ENCODE results near the gene ZEB2.
A peak's percentile ranks its signal among the peaks of the same experiment; 100 is the strongest.

ZEB2 gene

DNA sequence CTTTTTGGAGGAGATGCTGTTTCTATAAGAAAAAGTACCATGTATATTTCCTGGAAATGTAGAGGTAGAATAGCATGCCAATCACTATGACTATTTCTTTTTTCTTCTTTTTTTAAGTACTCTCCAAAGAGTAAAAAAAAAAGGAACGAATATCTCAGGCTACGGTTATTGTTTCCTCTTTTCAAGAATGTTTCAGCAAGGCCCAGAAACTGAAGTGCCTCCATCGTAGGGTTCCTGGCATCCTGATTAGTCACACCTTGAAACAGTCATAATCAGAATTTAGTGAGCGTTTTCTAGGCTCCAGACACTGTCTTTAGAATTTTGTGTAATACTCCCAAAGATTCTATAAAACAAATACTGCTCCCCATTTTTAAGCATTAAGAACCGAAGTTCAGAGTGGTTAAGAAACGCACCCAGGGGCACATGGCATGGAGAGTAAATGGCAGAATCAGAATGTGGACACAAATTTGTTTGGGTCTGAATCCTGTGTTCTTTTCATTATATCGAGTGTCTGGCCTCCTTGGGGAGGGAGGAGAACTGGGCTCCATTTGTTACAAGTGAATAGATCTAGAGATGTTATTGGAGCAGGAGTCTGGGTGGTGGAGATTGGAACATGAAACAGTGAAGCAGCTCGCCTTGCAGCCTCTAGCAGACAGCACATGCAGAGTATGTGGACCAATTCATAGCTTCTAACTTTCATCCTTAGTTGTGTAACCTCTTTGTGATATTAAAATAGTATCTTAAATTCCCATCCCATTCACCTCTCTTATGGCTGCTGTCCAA is 26.7 kb downstream of the ZEB2 start:
- DNase-seq (ENCODE audit: low read depth) = no peak
- H3K4me3 ChIP-seq (ENCODE audit: low read depth, low read length) = no peak overlapping the region
- TF ChIP-seq, protein P1, sequence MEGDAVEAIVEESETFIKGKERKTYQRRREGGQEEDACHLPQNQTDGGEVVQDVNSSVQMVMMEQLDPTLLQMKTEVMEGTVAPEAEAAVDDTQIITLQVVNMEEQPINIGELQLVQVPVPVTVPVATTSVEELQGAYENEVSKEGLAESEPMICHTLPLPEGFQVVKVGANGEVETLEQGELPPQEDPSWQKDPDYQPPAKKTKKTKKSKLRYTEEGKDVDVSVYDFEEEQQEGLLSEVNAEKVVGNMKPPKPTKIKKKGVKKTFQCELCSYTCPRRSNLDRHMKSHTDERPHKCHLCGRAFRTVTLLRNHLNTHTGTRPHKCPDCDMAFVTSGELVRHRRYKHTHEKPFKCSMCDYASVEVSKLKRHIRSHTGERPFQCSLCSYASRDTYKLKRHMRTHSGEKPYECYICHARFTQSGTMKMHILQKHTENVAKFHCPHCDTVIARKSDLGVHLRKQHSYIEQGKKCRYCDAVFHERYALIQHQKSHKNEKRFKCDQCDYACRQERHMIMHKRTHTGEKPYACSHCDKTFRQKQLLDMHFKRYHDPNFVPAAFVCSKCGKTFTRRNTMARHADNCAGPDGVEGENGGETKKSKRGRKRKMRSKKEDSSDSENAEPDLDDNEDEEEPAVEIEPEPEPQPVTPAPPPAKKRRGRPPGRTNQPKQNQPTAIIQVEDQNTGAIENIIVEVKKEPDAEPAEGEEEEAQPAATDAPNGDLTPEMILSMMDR (IDR thresholded peaks at IDR 0.05; ENCODE audit: insufficient read depth, low read depth, low read length, missing control alignments) = no peak

DNA sequence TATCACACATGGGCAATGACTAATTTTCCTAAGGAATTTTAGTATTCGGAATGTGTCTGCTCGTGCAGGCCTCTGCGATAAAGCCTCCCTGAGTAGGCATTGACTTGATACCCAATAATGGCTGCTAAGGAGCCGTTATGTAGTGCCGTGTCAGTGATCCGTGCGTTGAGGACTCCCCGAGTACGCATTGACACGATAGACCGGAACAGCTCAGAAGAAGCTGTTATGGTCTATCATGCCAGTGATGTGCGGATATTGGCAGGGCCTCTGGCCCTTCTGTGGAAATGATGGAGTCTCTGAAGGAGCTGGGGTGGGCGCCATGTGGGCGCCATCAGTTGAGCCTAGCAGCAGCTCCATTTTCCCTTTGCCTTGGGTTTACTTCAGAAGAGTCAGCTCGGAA is 29.1 kb downstream of the ZEB2 start:
- TF ChIP-seq, protein P1 (IDR thresholded peaks at IDR 0.05; ENCODE audit: insufficient read depth, low read depth, low read length, missing control alignments) = no peak
- no peak for DNase-seq (ENCODE audit: low read depth)
- no peak overlapping the region for H3K4me3 ChIP-seq (ENCODE audit: low read depth, low read length)

DNA sequence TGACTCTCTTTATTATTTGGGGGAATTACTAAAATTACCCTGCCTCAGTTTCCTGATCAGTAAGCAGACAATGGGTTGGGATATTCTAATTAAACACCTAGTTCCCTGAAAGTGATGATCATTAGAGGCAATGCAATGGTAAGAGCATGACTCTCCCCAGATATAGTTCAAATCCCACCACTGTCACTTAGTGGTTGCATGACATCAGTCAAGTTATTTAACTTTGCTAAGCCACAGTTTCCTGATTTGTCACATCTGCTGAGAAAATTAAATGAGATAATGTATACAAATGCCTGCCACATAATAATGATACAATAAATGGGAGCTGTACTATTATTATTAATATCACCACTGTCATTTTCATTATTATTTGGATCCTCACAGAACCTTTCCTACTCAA is 29.9 kb downstream of the ZEB2 start:
- TF ChIP-seq, protein P1 (IDR thresholded peaks at IDR 0.05; ENCODE audit: insufficient read depth, low read depth, low read length, missing control alignments) = no peak
- DNase-seq (ENCODE audit: low read depth) = peak; percentile 8

DNA sequence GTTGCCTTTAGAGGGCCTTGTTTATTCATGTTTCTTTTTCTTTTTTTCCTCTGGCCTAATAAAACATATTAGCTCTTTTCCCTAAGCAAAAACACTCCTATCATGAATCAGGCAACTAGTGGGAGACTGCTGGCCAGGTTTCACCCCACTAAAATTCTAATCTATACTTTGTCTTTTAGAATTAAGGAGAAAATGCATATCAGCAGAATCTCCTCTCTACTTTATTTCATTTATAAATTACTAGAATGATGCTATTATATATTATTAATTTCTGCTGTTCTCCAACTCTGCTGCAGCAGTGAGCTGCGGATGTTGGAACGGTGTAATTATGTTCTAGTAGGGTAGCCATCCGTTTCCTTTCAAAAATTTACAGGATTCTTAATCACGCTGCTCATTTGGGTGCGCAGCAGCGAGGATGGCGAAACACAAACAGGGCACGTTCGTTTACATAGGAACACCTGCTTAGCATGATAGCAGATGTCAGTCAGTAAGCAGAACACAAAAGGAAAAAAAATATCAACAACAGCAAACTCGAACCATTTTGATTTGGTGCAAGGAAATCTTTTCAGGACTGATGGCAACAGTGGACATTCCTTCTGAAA is 30.5 kb downstream of the ZEB2 start:
- TF ChIP-seq, protein P1 (IDR thresholded peaks at IDR 0.05; ENCODE audit: insufficient read depth, low read depth, low read length, missing control alignments) = no peak
- H3K4me3 ChIP-seq (ENCODE audit: low read depth, low read length) = no peak overlapping the region
- no peak for DNase-seq (ENCODE audit: low read depth)

More for the DNA sequence above, 29.9 kb downstream of the ZEB2 start:
- H3K4me3 ChIP-seq (ENCODE audit: low read depth, low read length) = no peak overlapping the region

DNA sequence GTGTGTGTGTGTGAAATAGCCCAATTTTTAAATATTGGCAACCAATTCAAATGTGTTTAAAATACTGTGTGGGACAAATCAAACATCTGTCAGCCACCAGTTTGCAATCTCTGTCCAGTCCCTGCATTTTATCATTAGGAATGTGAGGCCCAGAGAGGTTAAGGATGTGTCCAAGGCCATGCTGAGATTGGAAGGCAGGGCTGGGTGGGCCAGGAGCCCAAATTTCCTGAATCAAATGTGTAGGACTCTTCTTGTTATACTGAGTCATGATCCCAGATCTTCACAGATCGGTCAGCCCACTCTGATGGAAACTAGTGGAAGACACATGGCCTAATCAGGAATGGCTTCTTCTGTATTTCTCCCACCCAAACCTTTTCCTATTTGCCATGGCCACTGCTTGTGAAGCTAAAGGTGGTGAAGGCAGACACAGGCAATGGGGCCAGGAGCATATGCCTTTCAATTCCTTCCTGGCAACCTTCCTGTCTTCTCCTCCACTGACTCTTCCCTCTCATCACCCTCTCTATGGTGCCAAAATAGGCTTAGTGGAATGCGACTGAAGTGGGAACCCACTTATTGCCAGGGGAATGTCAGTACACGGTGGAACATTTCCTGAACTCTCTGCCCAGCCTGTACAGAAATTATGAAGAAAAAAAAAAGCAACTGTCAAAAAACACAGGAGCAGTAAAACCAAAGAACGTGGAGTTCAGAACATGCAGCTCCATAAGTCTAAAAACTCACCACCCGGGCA is 35.5 kb downstream of the ZEB2 start:
- no peak overlapping the region for H3K4me3 ChIP-seq (ENCODE audit: low read depth, low read length)
- TF ChIP-seq, protein P1 (IDR thresholded peaks at IDR 0.05; ENCODE audit: insufficient read depth, low read depth, low read length, missing control alignments) = no peak
- DNase-seq (ENCODE audit: low read depth) = no peak

DNA sequence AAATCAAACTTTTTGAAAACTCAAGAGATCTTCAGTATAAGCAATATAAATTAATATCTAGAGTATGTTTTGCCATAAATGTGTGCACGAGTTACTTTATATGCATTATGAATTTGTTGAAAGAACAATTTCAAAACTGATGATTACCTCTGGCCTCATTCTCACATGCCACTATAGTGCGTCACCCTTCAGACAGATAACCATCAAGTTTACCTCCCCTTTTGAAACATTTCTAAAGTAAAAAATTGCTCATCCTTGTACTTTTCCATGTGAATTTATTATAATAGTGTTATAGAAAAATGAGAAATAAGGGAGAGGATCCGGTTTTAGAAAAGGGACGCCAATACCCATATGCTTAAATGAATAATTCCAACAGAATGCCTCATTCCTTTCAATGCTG is 38.3 kb downstream of the ZEB2 start:
- no peak overlapping the region for H3K4me3 ChIP-seq (ENCODE audit: low read depth, low read length)
- TF ChIP-seq, protein P1 (IDR thresholded peaks at IDR 0.05; ENCODE audit: insufficient read depth, low read depth, low read length, missing control alignments) = no peak
- no peak for DNase-seq (ENCODE audit: low read depth)

Data from GM12865 (cell line).